IMR-90 (cell line): ENCODE measurements around the gene PALMD. TPM values are rescaled to one million over a fixed set of nuclear protein-coding genes. Genes with fewer than 3 reads are reported as not detected.

Experiments
- ATAC-seq: fragments of 200-7000 bp; cut with Tn5 transposase; 2 replicates; pipeline ENCODE4 v1.9.1; 2020; ENCODE audit warnings: low read depth, mild to moderate bottlenecking, moderate library complexity
- BruUV-seq: library from RNA; stranded (reverse); fragments of 400-500 nt; replicated peaks from 2 replicates; lab custom pipeline; 2021; lab: Mats Ljungman, UMichigan
- CTCF ChIA-PET: fragments of 300-600 bp; formaldehyde crosslinking; extraction: SDS; loops from one replicate; lab custom pipeline; 2021; ENCODE audit warnings: antibody characterized with exemption; lab: Yijun Ruan, JAX
- POLR2A ChIA-PET: fragments of 300-600 bp; sonication (Branson Sonifier 250); formaldehyde crosslinking; loops from one replicate; lab custom pipeline; 2022; ENCODE audit warnings: antibody characterized with exemption; ENCODE audit not compliant: unreplicated experiment; lab: Charles Lee
- DNase-seq: peaks from one replicate; pipeline ENCODE4 v3.0.0; 2013
- H2AFZ ChIP-seq: replicated peaks from 2 replicates; pipeline ENCODE3; 2013; ENCODE audit warnings: low read length, mild to moderate bottlenecking; ENCODE audit not compliant: poor library complexity
- H2AK5ac ChIP-seq: 2 replicates; pipeline ENCODE4 v1.6.1; 2013; ENCODE audit warnings: low read depth, low read length, inconsistent platforms
- H2AK9ac ChIP-seq: replicated peaks from 2 replicates; pipeline ENCODE3; 2013; ENCODE audit warnings: mild to moderate bottlenecking, low read depth, low read length, moderate library complexity; ENCODE audit not compliant: poor library complexity
- H2BK120ac ChIP-seq: 2 replicates; pipeline ENCODE4 v1.6.1; 2013; ENCODE audit warnings: low read depth, low read length, inconsistent platforms
- H2BK15ac ChIP-seq: 3 replicates; pipeline ENCODE4 v1.6.1; 2013; ENCODE audit warnings: low read depth, low read length, inconsistent platforms
- H2BK20ac ChIP-seq: 2 replicates; pipeline ENCODE4 v1.6.1; 2013; ENCODE audit warnings: low read depth, mild to moderate bottlenecking, inconsistent platforms, low read length, moderate library complexity
- H2BK5ac ChIP-seq: 2 replicates; pipeline ENCODE4 v1.6.1; 2013; ENCODE audit warnings: mild to moderate bottlenecking, low read depth, low read length, inconsistent platforms; ENCODE audit not compliant: poor library complexity, severe bottlenecking
- H3K14ac ChIP-seq: replicated peaks from 2 replicates; pipeline ENCODE4 v1.6.1; 2013; ENCODE audit warnings: low read depth, low read length, inconsistent platforms
- H3K18ac ChIP-seq: 2 replicates; pipeline ENCODE4 v1.6.1; 2013; ENCODE audit warnings: low read depth, low read length, control low read depth
- H3K23ac ChIP-seq: 2 replicates; pipeline ENCODE4 v1.6.1; 2013; ENCODE audit warnings: low read depth, low read length, inconsistent platforms
- H3K27ac ChIP-seq: 2 replicates; pipeline ENCODE4 v1.5.1; 2013; ENCODE audit warnings: mild to moderate bottlenecking, control low read depth, low read length; ENCODE audit not compliant: insufficient read depth
- H3K27me3 ChIP-seq: 2 replicates; pipeline ENCODE4 v1.6.1; 2013; ENCODE audit warnings: low read length; ENCODE audit not compliant: control insufficient read depth, insufficient read depth
- H3K36me3 ChIP-seq: 2 replicates; pipeline ENCODE4 v1.6.1; 2013; ENCODE audit warnings: low read length, mixed read lengths; ENCODE audit not compliant: control insufficient read depth, insufficient read depth
- H3K4ac ChIP-seq: 2 replicates; pipeline ENCODE4 v1.6.1; 2013; ENCODE audit warnings: low read depth, low read length, inconsistent platforms
- H3K4me1 ChIP-seq: 2 replicates; pipeline ENCODE4 v1.6.1; 2013; ENCODE audit warnings: low read length, mixed read lengths; ENCODE audit not compliant: control insufficient read depth, insufficient read depth
- H3K4me2 ChIP-seq: 2 replicates; pipeline ENCODE4 v1.6.1; 2013; ENCODE audit warnings: low read depth, mild to moderate bottlenecking, control low read depth, low read length, moderate library complexity
- H3K4me3 ChIP-seq: 2 replicates; pipeline ENCODE4 v1.5.1; 2013; ENCODE audit warnings: low read depth, mild to moderate bottlenecking, control low read depth, low read length, moderate library complexity; ENCODE audit not compliant: insufficient read depth
- H3K56ac ChIP-seq: 2 replicates; pipeline ENCODE4 v1.6.1; 2013; ENCODE audit warnings: low read length, inconsistent platforms; ENCODE audit not compliant: insufficient read depth; ENCODE audit errors: extremely low read depth
- H3K79me1 ChIP-seq, 2 experiments: 2 replicates each; pipeline ENCODE4 v1.6.1; 2013; ENCODE audit warnings: low read length in 2 of 2, inconsistent platforms in 1 of 2, low read depth in 1 of 2
- H3K9ac ChIP-seq: 2 replicates; pipeline ENCODE4 v1.6.1; 2013; ENCODE audit warnings: low read depth, low read length, control low read depth
- H3K9me1 ChIP-seq: 2 replicates; pipeline ENCODE4 v1.6.1; 2013; ENCODE audit warnings: low read length, inconsistent platforms; ENCODE audit not compliant: insufficient read depth
- H3K9me3 ChIP-seq: 2 replicates; pipeline ENCODE4 v1.6.1; 2013; ENCODE audit warnings: low read length; ENCODE audit not compliant: control insufficient read depth, insufficient read depth
- H4K20me1 ChIP-seq: 2 replicates; pipeline ENCODE4 v1.6.1; 2013; ENCODE audit warnings: low read length, inconsistent platforms; ENCODE audit not compliant: insufficient read depth
- H4K5ac ChIP-seq: 2 replicates; pipeline ENCODE4 v1.6.1; 2013; ENCODE audit warnings: mild to moderate bottlenecking, low read depth, low read length, control low read depth
- H4K8ac ChIP-seq, 2 experiments: 2 replicates each; pipeline ENCODE4 v1.6.1; 2013; ENCODE audit warnings: low read depth in 2 of 2, low read length in 2 of 2, control low read depth in 1 of 2, inconsistent platforms in 1 of 2
- H4K91ac ChIP-seq: 2 replicates; pipeline ENCODE4 v1.6.1; 2013; ENCODE audit warnings: low read depth, low read length, inconsistent platforms; ENCODE audit not compliant: insufficient read depth
- BHLHE40 ChIP-seq: fragments of 150-350 bp; IDR thresholded peaks from 2 replicates; pipeline ENCODE4 v1.6.1; 2016; ENCODE audit warnings: mild to moderate bottlenecking, low read depth, low read length
- CHD1 ChIP-seq: IDR thresholded peaks from 2 replicates; pipeline ENCODE4 v1.6.1; 2012; ENCODE audit warnings: low read depth, low read length, improper control_type of control experiment
- FOS ChIP-seq: fragments of 150-350 bp; IDR thresholded peaks from 2 replicates; pipeline ENCODE4 v1.6.1; 2016; ENCODE audit warnings: low read depth, low read length
- POLR2A ChIP-seq: IDR thresholded peaks from 2 replicates; pipeline ENCODE4 v1.6.1; 2012; ENCODE audit warnings: mild to moderate bottlenecking, low read depth, low read length
- RAD21 ChIP-seq: IDR thresholded peaks from 2 replicates; pipeline ENCODE4 v1.6.1; 2012; ENCODE audit warnings: low read length, improper control_type of control experiment
- RCOR1 ChIP-seq: IDR thresholded peaks from 2 replicates; pipeline ENCODE4 v1.6.1; 2012; ENCODE audit warnings: mild to moderate bottlenecking, low read length, improper control_type of control experiment; ENCODE audit not compliant: insufficient replicate concordance
- RFX5 ChIP-seq: IDR thresholded peaks from 2 replicates; pipeline ENCODE4 v1.8.0; 2012; ENCODE audit warnings: low read depth, mild to moderate bottlenecking, low read length, moderate library complexity
- WGBS, 2 experiments: methylation state at CpG; one replicate each; pipeline versions ENCODE4 v1.1.5 to v1.1.7; 2013; ENCODE audit warnings: missing lambda C conversion rate in 2 of 2; ENCODE audit not compliant: insufficient read length in 1 of 2; ENCODE audit errors: extremely low coverage in 2 of 2; 5-methylcytosine and 5-hydroxymethylcytosine counted together
- dilution Hi-C: fragments of 300-500 bp; cut with HindIII; formaldehyde crosslinking; loops from one replicate; pipeline ENCODE4 v1.14.3; 2018; ENCODE audit warnings: low sequenced_read_pairs; ENCODE audit not compliant: unreplicated experiment
- in situ Hi-C: fragments of 300-500 bp; cut with MboI; formaldehyde crosslinking; loops from 3 replicates; pipeline ENCODE4 v1.14.3; 2019; ENCODE audit warnings: low sequenced_read_pairs, inconsistent platforms, mixed read lengths
- intact Hi-C: fragments of 100-400 bp; cut with micrococcal nuclease; formaldehyde crosslinking; loops from 2 replicates; pipeline ENCODE4 v1.10.0; 2022
- polyA plus RNA-seq, 3 experiments: library from polyadenylated mRNA; depleted of rRNA; stranded (reverse); fragments of >200 nt; gene quantifications; 2 replicates each; pipeline ENCODE4 v1.2.3, GENCODE V29; 2012; ENCODE audit warnings: low replicate concordance in 1 of 3
- total RNA-seq: library from RNA; depleted of rRNA; stranded (reverse); fragments of >200 nt; gene quantifications from 2 replicates; pipeline ENCODE4 v1.2.3, GENCODE V29; 2012

Gene PALMD
- total and polyA plus RNA-seq, 2 of the 4 experiments (the other 2 are of a cell fraction): 0.51 to 0.72 TPM

- Histone ChIP-seq H2BK20ac (peak overlapping the region; percentile 98), H2AK5ac (peak overlapping the region; percentile 74), H3K79me1 (no peaks in the 10 kb centered on the region), H3K9me1 (peaks cover 5% of the 10 kb centered on the region), H3K9me3 (no peaks in the 10 kb centered on the region), H2AFZ (peak overlapping the region; percentile 76), H2AK9ac (peak overlapping the region; percentile 6), H3K18ac (peak overlapping the region; percentile 95), H3K36me3 (no peaks in the 10 kb centered on the region), H2BK5ac (peak overlapping the region; percentile 97), H3K4ac (peak overlapping the region; percentile 91), H4K20me1 (no peaks in the 10 kb centered on the region), H3K27ac (peak overlapping the region; percentile 90), H4K91ac (peak overlapping the region; percentile 91), H2BK120ac (peak overlapping the region; percentile 97), H3K56ac (peak overlapping the region; percentile 83), H2BK15ac (peak overlapping the region; percentile 77; the same call in 2 of the 3 replicates), H3K14ac (peak overlapping the region; percentile 90), H3K27me3 (no peaks in the 10 kb centered on the region), H3K4me2 (peak overlapping the region; percentile 51; the same call in 1 of the 2 replicates), H4K5ac (peak overlapping the region; percentile 98), H3K23ac (peak overlapping the region; percentile 91), H4K8ac (peak overlapping the region; percentile 56 to 82), H3K4me3 (no peak overlapping the region), H3K4me1 (peaks cover 12% of the 10 kb centered on the region), H3K9ac (no peak overlapping the region)
- DNase-seq (peak; percentile 94), ATAC-seq (peak; percentile 92)
- TF ChIP-seq RAD21: no peak
- TF ChIP-seq BHLHE40: peak; percentile 46; the same call in 1 of the 2 replicates
- TF ChIP-seq FOS: peak; percentile 53; the same call in 1 of the 2 replicates
- no peak for TF ChIP-seq POLR2A
- no peak for TF ChIP-seq RCOR1
- no peak for TF ChIP-seq RFX5
- TF ChIP-seq CHD1: no peak
- WGBS, 2 experiments: 0% methylated on average over 1 of the region's 5 CpGs; no CpG with 5 or more reads in 1 of the 2 experiments
- dilution Hi-C loops (no loop called here), in situ Hi-C loops (no loop called here), intact Hi-C loops (loop anchor here (1.0 kb wide), 1 partner anchor 86 kb away; no protein-coding TSS in a partner anchor)
- no TSS peak for BruUV-seq
- ChIA-PET POLR2A (no interaction called here), CTCF (interaction anchor here (0.6 kb wide), 1 partner anchor 770 kb away, joined by 3 read pairs; no protein-coding TSS in a partner anchor)
Measured at GRCh38 chr1:99599678-99600175, 46.2 kb upstream of the PALMD start.
